ENCODE data around the gene PFKFB1.
"Not testable (repeated sequence)": the region's sequence is repeated elsewhere in the genome, so short reads cannot be mapped to it uniquely, and the experiment has no call there.

The PFKFB1 gene

GRCh38 chrX:54992911-54993622 is 921 bp downstream of the PFKFB1 start:
- DNase-seq = no peak

- no peak for DNase-seq
Measured at GRCh38 chrX:54991706-54992105, 2.3 kb downstream of the PFKFB1 start.

- DNase-seq = not testable (repeated sequence)
Measured at GRCh38 chrX:54983306-54983705, 10.7 kb downstream of the PFKFB1 start.

DNA sequence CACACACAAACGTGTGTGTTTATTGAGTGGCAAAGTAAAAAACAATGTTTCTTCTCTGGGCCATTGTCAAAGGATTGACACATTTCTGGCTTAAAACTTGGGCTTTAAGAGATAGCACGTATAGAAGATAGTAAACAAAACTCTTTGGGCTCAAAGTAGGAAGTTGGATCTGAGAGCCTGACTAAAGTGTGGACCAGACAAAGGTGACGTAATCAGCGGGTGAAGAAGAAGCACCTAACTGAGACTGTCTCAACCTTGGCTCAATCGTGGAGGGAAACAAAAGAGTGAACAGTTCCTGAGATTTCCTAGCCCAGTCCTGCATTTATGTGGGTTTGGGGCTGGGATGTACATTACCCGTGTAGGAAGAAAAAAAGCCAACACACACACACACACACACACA is 13.7 kb downstream of the PFKFB1 start:
- no peak for DNase-seq

GRCh38 chrX:54979432-54979831 is 14.6 kb downstream of the PFKFB1 start:
- DNase-seq = no peak

DNA sequence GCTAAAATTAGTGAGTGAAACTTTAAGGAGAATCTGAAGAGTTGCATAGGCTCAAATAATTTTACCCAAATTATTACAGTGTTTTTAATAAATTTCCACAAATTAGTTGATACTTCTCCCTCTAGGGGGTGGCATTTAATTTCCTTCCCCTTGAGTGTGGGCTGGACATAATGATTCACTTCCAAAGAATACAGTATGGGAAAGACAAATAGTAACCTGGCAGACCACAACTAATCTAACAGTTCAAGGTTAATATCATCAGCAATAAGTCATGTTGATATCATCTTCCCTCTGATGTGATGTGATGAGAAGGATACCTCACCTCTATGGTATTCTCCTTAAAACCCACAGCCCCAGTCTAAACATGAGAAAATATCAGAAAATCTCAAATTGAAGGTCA is 15.5 kb downstream of the PFKFB1 start:
- no peak for DNase-seq

GRCh38 chrX:54977387-54977786 is 16.6 kb downstream of the PFKFB1 start:
- no peak for DNase-seq

- no peak for DNase-seq
Measured at GRCh38 chrX:54964766-54965497, 29.1 kb downstream of the PFKFB1 start.

GRCh38 chrX:54961750-54962149 is 32.2 kb downstream of the PFKFB1 start:
- no peak for DNase-seq

- peak in 1 of 14 donors; percentile 62 for DNase-seq
Measured at GRCh38 chrX:54950730-54951375, 43.1 kb downstream of the PFKFB1 start.

DNA sequence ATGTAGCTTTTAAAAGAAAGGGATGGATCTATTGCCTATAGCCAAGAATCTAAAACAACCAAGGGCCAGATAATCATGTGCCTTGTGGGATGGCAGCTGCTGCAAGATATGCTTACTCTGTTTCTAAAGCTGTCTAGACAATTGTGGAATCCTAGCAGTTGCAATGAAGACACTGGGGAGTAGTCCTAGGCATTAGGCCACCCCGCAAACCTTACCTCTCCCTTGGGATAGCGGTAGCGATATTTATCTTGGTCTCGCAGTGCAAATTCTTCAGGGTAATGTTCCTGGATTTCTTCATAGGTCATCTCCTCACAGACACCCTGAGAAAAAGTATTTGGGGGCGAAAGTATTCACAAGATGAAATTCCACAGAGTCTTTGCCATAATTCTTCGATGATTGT is 48.8 kb downstream of the PFKFB1 start:
- DNase-seq = no peak

- no peak for DNase-seq
Measured at GRCh38 chrX:54944816-54945215, 49.2 kb downstream of the PFKFB1 start.

- DNase-seq = no peak
Measured at GRCh38 chrX:54937416-54937815, 56.6 kb downstream of the PFKFB1 start.

GRCh38 chrX:54935306-54935705 is 58.7 kb downstream of the PFKFB1 start:
- no peak for DNase-seq

- DNase-seq = no peak
Measured at GRCh38 chrX:54934890-54935289, 59.1 kb downstream of the PFKFB1 start.

DNA sequence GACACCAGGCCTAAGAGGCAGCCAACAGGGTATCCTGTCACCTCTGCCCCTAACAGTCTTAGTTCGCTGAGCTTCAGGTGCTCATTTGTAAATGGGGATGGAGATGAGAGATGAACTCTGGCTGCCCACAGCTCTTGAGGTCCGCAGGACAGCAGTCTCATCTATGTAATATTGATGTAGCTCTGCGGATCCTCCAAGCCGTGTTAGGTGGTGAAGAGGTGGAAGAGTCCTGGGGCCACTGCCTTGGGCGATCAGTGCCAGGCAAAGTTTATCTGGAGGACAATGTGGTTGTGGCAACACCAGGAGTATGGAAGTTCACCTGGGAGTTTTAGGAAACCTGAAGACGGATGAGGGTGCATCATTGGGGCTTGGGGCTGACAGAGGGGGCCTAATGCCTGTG is 59.9 kb downstream of the PFKFB1 start:
- DNase-seq = no peak

- no peak for DNase-seq
Measured at GRCh38 chrX:54933150-54933826, 60.7 kb downstream of the PFKFB1 start.

GRCh38 chrX:54931107-54931506 is 62.9 kb downstream of the PFKFB1 start:
- no peak for DNase-seq

DNA sequence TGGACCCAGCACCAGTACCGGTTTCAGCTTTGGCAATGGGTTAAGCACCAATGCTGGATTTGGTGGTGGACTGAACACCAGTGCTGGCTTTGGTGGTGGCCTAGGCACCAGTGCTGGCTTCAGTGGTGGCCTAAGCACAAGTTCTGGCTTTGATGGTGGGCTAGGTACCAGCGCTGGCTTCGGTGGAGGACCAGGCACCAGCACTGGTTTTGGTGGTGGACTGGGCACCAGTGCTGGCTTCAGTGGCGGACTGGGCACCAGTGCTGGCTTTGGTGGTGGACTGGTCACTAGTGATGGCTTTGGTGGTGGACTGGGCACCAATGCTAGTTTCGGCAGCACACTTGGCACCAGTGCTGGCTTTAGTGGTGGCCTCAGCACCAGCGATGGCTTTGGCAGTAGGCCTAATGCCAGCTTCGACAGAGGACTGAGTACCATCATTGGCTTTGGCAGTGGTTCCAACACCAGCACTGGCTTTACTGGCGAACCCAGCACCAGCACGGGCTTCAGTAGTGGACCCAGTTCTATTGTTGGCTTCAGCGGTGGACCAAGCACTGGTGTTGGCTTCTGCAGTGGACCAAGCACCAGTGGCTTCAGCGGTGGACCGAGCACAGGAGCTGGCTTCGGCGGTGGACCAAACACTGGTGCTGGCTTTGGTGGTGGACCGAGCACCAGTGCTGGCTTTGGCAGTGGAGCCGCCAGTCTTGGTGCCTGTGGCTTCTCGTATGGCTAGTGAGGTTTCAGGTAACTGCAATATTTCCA is 63.5 kb downstream of the PFKFB1 start:
- no peak for DNase-seq

- no peak for DNase-seq
Measured at GRCh38 chrX:54928876-54929275, 65.1 kb downstream of the PFKFB1 start.

DNA sequence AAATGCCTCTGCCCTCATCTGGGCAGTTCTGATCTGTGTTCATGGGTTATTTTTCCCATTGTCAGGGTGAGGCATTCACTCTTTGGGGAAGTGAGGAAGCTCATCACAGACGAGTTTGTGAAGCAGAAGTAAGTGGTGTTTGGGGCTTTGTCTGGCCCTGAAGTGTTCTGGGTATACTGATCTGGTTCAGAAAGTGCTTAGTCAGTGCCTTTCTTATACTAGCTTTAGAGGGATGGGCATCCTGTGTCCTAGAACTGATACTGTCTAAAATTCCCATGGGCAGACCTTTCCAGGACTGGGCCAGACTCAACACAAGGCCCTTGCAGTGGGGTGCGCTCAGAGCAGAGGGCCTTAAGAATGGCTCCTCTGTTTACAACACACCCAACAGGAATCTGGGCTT is 67.0 kb downstream of the PFKFB1 start:
- DNase-seq = no peak

- DNase-seq = no peak
Measured at GRCh38 chrX:54923376-54923775, 70.6 kb downstream of the PFKFB1 start.
